ENCODE results near the gene TFF1.

The TFF1 gene

GRCh38 chr21:42401820-42402251 lies 35.5 kb upstream of the TFF1 start:
- H3K4me3 ChIP-seq, result no peak overlapping the region

GRCh38 chr21:42401154-42401553 lies 34.8 kb upstream of the TFF1 start:
- peak overlapping the region in 2 of 21 experiments; percentile 3 to 13 for H3K27ac ChIP-seq
- no peak overlapping the region for H3K4me3 ChIP-seq

More at GRCh38 chr21:42401820-42402251, 35.5 kb upstream of the TFF1 start:
- H3K27ac ChIP-seq, result peak overlapping the region in 1 of 21 experiments; percentile 13

GRCh38 chr21:42400525-42400924 lies 34.2 kb upstream of the TFF1 start:
- Histone ChIP-seq H3K4me3 (no peak overlapping the region), H3K27ac (no peak overlapping the region)

DNA sequence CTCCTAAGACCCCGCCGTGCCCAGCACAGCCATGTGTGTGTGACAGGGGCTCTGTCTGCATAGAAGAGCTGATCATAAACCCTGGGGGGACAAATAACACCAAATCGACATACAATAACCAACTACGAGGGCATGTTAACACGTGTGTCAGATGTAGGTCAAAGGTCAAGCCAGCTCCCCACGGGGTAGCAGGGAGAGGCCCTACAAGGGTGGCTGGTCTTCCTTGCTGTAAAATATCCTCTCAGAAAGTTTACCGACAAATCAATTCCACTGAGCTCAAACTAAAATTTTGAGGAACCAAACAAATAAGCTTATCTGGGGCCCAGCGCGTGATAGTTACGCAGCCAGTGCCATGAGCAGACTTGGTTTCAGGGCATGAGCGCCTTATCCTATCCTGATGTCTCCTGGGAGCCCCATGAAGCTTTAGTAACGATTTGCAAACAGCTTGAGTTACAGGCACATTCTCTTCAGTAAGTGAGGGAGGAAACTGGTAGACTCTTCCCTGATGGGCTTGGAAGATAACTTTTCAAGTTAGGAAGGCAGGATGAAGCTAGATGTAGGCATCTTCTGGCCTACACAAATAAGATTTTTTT lies 32.2 kb upstream of the TFF1 start:
- Histone ChIP-seq H3K4me3 (no peak overlapping the region), H3K27ac (no peak overlapping the region)

GRCh38 chr21:42397746-42398394 lies 31.5 kb upstream of the TFF1 start:
- no peak overlapping the region for H3K27ac ChIP-seq
- no peak overlapping the region for H3K4me3 ChIP-seq

- Histone ChIP-seq H3K4me3 (no peak overlapping the region), H3K27ac (no peak overlapping the region)
Measured at GRCh38 chr21:42396799-42397745, 30.7 kb upstream of the TFF1 start.

GRCh38 chr21:42395905-42396651 lies 29.7 kb upstream of the TFF1 start, which contains the start of gene TMPRSS3:
TMPRSS3 (minus strand) TSS chr21:42396052; CDS start chr21:42395417, 635 bp downstream.
- H3K27ac ChIP-seq, result no peak within 1 kb of the TSS
- no peak within 1 kb of the TSS for H3K4me3 ChIP-seq

GRCh38 chr21:42395302-42395701 lies 29.0 kb upstream of the TFF1 start:
- no peak overlapping the region for H3K4me3 ChIP-seq
- no peak overlapping the region for H3K27ac ChIP-seq

DNA sequence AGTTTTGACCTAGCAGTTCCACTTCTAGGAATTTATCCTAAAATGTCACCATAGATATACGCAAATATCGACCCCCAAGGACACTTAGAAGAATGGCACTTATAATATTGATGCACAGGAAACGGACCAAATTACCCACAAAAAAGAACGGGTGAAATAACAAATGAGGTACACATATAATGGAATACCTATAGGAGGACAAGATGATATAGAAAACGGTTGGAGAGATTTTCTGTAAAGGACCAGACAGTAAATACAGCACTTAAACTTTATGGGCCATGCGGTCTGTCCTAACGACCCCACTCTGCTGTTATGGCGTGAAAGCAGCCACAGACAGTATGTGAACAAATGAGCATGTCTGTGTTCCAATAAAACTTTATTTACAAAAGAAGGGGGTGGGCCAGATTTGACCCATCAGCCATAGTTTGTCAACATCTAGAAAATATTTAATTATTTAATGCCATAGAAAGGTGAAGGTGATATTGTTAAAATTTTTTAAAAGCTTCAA lies 27.2 kb upstream of the TFF1 start:
- Histone ChIP-seq H3K4me3 (no peak overlapping the region), H3K27ac (no peak overlapping the region)

GRCh38 chr21:42392731-42393442 lies 26.6 kb upstream of the TFF1 start:
- no peak overlapping the region for H3K4me3 ChIP-seq
- no peak overlapping the region for H3K27ac ChIP-seq

DNA sequence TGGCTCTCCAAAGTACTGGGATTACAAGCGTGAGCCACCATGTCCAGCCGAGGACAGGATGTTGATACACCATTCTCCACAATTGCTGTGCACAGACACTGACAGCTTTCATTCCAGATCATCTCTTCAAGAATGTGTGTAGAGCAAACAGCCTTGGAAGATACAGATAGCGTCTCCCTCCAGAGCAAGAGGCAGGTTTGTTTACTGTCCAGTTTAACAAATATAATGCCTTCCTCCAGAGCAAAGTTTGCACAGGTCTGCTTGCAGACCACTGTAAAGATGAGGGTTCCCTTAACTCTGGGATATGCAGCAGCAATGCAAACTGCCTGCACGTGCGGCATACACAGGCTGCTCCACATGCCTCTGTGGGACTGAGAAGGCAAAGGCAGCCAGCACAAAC lies 25.0 kb upstream of the TFF1 start:
- H3K4me3 ChIP-seq, result no peak overlapping the region
- H3K27ac ChIP-seq, result no peak overlapping the region

GRCh38 chr21:42390696-42391095 lies 24.4 kb upstream of the TFF1 start:
- H3K27ac ChIP-seq, result no peak overlapping the region

GRCh38 chr21:42390193-42390592 lies 23.9 kb upstream of the TFF1 start:
- no peak overlapping the region for H3K27ac ChIP-seq
- H3K4me3 ChIP-seq, result no peak overlapping the region

More at GRCh38 chr21:42390696-42391095, 24.4 kb upstream of the TFF1 start:
- no peak overlapping the region for H3K4me3 ChIP-seq

GRCh38 chr21:42389449-42389835 lies 23.1 kb upstream of the TFF1 start:
- Histone ChIP-seq H3K4me3 (no peak overlapping the region), H3K27ac (no peak overlapping the region)

DNA sequence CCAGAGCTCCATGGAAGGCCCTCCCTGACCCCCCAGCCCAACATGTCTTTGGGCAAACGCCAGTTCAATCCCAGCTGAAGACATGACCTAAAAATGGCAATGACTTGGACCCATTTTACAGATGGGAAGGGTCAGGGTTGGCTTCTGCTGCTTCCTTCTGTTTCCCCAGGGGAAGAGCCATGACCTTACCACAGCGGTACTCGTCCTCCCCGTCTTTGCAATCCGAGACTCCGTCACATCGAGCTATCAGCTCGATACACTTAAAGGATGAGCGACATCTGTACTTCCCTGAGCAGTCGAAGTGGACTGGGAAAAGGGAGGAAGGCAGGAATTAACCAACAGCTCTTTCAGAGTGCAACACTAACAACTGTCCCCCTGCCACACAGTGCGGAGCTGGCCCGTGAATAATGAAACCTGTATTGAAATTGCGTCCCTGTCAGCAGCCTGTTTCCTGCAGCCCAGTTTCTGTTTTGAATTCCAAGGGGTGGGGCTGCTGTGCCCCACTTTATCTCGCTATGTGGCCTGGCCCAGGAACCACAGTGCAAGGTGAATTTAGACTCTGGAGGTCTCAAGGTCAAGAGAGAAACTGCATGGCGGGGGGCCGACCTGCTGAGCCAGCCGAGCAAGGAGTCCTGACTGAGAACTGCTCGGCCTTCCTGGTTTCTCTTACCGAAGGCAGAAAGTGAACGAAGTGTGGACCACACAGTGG lies 22.6 kb upstream of the TFF1 start:
- no peak overlapping the region for H3K27ac ChIP-seq
- H3K4me3 ChIP-seq, result no peak overlapping the region

DNA sequence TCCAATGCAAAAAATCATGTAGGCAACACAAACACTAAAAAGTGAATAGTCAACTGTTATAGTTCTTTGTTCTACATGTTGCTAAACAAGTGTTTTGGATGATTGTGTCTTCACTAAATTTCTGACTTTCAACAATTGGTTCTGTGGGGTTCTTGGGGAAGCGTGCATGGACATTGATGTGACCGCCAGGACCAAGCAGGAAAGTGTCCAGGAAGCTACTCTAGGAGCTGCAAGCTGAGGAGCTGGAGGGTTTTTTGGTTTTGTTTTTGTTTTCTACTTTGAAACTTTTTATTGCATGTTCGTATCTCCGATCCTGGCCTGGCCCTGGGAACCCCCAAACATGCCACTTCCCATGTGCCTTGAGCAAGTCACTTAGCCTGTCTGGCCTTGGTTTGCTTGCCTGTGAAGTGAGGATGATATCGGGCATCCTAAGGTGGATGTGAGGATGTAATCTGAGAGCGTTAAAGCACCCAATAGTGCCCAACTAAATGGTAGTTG lies 21.6 kb upstream of the TFF1 start:
- H3K27ac ChIP-seq, result no peak overlapping the region
- H3K4me3 ChIP-seq, result no peak overlapping the region

- H3K4me3 ChIP-seq, result no peak overlapping the region
- H3K27ac ChIP-seq, result no peak overlapping the region
Measured at GRCh38 chr21:42387164-42387563, 20.8 kb upstream of the TFF1 start.

- no peak overlapping the region for H3K27ac ChIP-seq
- H3K4me3 ChIP-seq, result no peak overlapping the region
Measured at GRCh38 chr21:42386034-42386591, 19.8 kb upstream of the TFF1 start.
